ENCODE results near the gene HRH2.
"Not testable (repeated sequence)": the region's sequence is repeated elsewhere in the genome, so short reads cannot be mapped to it uniquely, and the experiment has no call there.

HRH2 gene, protein sequence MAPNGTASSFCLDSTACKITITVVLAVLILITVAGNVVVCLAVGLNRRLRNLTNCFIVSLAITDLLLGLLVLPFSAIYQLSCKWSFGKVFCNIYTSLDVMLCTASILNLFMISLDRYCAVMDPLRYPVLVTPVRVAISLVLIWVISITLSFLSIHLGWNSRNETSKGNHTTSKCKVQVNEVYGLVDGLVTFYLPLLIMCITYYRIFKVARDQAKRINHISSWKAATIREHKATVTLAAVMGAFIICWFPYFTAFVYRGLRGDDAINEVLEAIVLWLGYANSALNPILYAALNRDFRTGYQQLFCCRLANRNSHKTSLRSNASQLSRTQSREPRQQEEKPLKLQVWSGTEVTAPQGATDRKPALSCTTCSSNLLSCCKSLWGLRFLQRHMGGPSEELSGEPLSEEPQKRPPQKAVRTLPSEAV

DNA sequence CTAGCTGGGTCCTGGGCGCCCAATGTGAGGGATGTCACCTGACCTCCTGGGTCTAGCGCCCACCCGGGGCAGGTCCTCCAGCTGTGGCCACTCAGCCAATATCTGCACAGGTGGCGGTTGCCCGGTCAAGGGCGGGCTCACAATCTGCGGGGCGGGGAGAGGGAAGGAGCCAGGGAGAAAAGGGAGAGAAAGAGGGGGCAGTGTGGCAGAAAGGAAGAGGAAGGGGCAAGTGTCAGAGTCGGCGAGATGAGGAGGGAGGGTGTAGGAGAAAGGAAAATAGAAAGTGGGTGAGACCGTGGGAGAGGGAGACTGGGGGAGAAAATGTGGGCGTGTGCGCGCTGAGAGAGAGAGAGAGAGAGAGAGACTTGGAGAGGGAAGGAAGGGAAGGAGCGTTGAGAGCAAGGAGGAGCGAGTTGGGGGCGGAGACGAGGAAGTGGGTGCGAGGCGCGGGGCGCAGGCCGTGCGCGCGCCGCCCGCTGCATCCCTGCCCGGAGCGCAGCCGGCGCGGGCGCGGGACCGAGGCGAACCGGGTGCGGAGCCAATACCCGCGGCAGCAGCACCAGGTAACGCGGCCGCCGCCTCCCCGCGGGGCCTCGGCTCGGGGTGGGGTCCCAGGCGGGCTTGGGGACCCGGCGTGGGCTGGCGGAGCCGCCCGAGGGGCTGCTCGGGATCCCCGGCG lies at the start of gene HRH2:
HRH2 (plus strand) TSS at position 479 of the 679 bp plus-strand sequence. CDS start 25,163 bp downstream, outside the sequence.
- DNase-seq (ENCODE audit: low read depth in 3 of 3): peak; percentile 26 to 34 (median 32)

DNA sequence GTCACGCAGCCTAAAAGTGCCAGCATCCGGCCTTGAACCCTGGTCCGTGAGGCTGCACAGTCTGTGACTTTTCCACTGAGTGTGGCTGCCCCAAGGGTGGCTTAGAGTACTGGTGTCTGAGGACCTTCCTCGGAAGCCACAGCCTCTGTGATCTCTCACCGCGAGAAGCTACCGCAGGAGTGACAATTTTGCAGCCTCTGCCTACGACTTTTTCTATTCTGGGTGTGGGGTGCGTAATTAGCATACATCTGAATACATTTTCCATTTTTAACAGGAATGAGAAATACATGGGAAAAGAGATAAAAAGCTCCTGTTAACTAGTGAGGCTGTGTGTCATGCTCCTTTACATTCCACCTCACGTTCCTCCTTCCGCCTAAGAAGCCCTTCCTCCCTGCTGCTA lies 48.3 kb upstream of the HRH2 start:
- DNase-seq (ENCODE audit: low read depth in 3 of 3): no peak

DNA sequence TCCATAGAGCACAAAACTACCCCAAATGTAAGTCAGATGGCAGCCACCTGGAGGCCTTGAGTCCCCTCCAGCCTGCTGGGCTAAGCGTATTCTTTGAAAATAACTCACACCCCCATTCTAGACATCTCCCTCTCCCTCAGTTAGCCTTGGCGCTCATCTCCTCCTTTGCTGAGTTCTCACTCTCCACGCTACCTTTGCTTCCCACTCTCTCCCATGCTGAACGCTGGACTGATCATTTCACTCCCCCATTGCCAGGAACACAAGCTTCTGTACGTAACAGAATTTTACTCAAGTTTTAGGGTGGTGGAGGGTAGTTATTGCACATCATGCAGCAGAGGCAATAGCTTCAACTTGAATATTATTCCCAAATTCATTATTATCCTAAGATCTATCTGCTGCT lies 47.5 kb upstream of the HRH2 start:
- DNase-seq (ENCODE audit: low read depth in 3 of 3): no peak

DNA sequence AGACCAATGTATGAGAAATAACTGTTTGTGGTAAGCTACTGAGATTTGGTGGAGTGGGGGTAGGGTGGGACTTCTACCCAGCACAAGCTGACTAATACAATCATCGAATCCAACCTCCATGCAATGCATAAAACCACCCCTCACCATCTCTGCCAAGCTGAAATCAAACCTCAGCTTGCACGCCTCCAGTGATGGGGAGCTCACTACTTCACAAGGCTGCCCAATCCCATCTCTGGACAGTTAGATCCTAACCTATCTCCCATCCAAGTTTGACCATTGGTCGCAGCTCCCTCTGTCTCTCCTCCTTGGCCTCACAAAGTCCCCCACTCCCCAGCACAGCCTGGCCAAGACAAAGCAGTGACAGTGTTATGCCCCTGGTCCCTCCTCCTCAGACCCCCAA lies 47.0 kb upstream of the HRH2 start:
- no peak for DNase-seq (ENCODE audit: low read depth in 3 of 3)

DNA sequence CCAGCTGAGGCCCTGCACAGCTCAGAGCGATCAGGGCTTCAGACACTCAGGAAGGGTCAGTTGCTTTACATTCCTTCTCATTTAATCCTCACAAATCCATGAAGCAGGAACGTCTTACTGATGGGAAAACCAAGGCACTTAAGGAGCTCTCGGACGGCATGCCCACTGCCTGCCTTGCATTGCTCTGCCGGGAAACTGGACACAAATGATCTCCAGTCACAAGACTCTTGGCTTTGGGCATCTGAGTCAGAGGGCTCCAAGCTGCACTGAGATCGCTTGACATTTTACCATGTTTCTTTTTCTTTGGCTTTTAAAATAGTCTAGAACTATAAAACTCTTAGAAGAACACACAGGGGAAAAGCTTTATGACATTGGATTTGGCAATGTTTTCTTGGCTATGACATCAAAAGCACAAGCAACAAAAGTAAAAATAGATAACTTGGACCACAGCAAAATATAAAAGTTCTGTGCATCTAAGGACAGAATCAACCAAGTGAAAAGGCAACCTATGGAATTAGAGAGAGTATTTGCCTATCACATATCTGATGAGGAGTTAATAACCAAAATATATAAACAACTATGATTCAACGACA lies 43.6 kb upstream of the HRH2 start:
- DNase-seq (ENCODE audit: low read depth in 3 of 3): no peak

DNA sequence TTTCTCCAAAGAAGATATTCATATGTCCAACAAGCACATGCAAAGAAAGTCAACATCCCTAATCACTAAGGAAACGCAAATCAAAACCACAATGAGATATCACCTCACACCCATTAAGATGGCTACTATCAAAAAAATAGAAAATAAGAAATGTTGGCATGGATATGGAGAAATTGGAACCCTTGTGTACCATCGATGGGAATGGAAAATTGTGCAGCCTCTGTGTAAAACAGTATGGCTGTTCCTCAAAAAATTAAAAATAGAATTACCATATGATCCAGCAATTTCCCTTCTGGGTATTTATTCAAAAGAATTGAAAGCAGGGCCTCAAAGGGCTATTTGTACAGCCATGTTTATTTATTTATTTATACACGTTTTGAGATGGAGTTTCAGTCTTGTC lies 43.0 kb upstream of the HRH2 start:
- no peak for DNase-seq (ENCODE audit: low read depth in 3 of 3)

DNA sequence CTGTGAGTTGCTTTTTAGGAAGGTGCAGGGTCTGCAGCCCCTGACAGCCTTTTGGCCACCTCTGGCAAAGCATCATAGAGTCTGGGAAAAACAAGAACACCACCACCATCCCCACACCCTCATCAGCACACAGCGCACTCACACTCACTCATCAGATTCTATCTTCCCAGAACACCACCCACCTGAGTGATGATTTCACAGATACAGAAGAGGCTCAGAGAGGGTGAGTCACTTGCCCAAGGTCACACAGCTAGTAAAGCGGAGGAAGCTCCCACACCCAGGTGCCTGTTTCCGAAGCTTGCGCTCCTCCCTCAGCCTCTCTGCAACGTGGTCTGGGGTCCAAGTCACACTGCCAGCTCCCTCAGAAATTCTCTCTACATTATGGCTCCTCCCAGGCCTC lies 41.8 kb upstream of the HRH2 start:
- DNase-seq (ENCODE audit: low read depth in 3 of 3): no peak

DNA sequence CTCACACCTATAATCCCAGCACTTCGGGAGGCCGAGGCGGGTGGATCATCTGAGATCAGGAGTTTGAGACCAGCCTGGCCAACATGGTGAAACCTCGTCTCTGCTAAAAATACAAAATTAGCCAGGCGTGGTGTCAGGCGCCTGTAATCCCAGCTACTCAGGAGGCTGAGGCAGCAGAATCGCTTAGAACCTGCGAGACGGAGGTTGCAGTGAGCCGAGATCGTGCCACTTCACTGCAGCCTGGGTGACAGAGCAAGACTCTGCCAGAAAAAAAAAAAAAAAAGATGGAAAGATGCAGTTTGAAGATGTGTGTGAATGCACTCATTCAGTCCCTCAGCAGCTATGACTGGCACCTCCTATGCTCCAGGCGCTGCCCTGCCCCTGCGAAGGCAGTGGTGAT lies 41.3 kb upstream of the HRH2 start:
- DNase-seq (ENCODE audit: low read depth in 3 of 3): not testable (repeated sequence)

DNA sequence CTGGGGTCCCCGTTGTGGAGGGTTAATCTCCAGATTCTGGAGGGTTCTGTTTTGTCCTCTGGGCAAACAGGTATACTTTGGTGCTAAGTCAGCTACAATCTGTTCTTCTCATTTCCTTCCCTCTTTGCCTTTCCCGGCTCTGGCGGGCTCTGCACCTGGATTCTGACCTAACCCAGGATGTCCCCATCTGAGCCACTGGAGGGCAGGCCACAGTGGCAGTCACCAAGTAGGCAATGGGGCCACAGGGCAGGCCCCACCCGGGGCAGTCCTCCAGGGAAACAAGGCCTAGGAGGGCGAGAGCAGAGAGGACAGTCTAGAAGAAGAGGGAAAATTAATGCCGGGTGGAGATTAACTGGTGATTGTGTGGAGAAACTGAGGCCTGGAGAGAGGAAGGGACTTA lies 40.4 kb upstream of the HRH2 start:
- DNase-seq (ENCODE audit: low read depth in 3 of 3): no peak

DNA sequence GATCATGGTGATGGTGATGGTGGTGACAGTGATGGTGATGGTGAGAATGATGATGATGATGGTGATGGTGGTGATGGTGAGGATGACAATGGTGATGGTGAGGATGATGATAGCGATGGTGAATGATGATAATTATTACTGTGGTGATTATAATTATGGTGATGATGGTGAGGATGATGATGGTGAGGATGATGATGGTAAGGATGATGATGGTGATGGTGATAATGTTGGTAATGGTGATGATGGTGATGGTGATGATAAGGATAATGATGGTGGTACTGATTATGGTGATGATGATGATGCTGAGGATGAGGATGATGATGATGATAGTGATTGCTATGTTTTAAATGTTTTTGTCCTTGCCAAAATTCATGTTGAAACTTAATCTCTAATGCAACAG lies 37.3 kb upstream of the HRH2 start:
- no peak for DNase-seq (ENCODE audit: low read depth in 3 of 3)

DNA sequence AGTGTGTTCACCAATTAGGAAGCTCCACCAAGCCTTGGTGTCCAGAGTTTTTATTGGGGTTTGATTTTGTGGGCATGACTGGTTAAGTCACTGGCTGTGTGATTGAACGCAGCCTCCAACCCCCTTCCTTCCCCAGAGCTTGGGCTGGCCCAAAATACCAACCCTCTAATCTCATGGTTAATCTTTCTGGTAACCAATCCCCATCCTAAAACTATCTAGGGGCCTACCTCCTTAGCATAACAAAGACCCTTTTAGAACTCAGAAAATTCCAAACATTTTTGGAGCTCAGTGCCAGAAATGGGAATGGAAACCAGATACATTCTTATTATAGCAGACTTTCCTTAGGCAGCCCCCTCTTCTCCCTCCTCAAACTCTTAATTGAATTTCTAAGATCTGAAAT lies 35.9 kb upstream of the HRH2 start:
- no peak for DNase-seq (ENCODE audit: low read depth in 3 of 3)

DNA sequence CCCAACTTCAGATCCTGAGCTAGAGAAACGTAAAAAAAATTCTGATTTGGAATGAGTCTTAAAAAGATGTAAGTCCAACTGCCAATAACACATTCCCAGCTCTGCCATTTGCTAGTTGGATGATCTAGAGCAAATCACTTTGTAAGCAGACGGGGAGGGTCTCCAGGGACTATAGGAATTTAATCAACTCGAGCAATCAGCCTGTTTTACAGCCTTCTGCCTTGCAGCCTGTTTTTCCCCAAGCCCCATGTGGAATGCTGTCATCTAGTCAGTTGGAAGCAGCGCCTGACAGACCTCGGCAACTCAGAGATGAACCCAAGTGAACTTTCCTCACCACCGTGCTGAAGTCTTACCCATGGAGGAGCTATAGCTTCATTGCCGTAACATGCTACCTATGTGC lies 34.8 kb upstream of the HRH2 start:
- no peak for DNase-seq (ENCODE audit: low read depth in 3 of 3)

DNA sequence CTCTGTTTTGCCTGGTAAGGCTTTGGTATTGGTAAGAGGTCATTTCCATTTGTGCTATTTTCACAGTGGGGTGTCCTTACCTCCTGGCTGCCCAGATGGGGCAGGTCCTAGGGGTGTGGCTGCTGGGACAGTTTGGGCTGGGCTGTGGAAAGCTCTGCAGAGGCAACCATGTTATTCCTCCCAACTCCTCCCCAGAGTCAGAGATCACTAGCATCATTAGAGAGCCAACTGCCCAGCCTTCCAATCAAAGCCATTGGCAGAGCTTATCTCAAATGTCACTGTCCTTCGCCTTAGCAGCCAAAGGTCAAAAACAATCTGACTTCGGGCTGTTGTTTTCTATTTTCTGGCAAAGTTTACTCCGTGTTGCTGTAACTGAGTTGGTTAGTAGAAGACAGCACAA lies 33.6 kb upstream of the HRH2 start:
- no peak for DNase-seq (ENCODE audit: low read depth in 3 of 3)

DNA sequence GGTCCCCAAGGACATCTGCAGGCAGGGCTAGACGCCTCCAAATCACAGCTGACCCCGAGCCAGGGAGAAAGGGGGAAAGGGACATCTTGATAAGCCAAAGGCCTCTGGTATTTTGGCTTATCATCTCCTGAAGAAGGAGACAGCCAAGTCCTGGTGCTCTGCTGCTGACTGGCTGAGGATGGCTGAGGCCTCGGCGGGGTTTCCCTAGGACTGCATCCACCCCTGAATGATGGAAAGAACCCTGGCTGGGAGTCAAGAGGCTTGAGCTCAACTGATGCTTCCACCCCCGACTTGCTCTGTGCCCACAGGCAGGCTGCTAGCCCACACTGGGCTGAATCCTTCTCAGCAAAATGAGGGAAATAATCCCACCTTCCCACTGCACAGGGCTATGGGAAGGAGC lies 30.9 kb upstream of the HRH2 start:
- no peak for DNase-seq (ENCODE audit: low read depth in 3 of 3)

DNA sequence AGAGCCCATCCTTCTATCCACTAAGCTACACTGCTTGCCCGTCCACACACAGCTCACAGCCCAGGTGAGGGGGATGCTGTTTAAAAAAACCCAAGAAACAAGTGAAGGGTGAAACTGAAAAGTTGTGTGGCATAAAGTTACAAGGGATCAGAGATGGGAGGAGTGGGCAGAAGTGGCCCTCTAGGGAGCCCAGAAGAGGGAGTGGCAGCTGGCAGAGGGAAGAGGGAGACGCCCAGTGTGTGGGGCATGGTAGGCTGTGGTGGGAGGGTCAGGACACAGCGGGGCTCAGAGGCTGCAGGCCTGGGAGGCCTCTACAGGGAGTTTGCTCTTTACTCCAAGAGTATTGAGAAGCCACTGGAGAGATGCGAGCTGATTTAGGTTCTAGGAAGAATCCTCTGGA lies 30.1 kb upstream of the HRH2 start:
- no peak for DNase-seq (ENCODE audit: low read depth in 3 of 3)

DNA sequence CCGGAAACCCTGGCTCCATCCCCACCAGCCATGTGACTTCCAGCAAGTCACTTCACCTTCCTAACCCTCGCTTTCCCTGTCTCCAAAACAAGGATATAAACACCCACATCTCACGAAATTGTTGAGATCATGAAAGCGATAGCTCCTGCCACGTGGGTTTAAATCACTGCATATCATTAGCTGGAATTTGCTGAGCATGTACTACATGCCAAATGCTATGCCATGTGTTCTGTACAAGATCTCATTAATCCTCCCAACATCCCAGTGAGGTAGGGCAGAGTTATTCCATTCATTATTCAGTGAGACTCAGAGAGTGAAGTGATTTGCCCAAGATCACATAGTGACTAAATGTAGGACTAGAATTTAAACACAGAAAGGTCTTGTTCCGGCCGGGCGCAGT lies 29.2 kb upstream of the HRH2 start:
- DNase-seq (ENCODE audit: low read depth in 3 of 3): no peak

DNA sequence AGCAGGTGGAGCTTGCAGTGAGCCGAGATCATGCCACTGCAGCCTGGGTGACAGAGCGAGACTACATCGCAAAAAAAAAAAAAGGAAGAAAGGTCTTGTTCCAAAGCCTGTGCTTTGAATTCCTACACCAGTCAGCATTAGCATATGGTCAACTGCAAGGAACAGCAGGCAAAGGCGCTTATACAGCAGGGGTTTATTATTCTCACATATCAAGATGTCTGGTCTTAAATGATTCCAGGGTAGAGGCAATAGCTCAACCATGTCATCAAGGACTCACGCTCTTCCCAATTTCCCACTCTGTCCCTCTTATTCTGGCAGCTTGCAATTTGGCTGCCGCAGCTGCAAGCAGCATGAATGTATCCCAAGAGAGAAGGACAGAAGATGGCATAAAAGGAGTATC lies 28.6 kb upstream of the HRH2 start:
- no peak for DNase-seq (ENCODE audit: low read depth in 3 of 3)

DNA sequence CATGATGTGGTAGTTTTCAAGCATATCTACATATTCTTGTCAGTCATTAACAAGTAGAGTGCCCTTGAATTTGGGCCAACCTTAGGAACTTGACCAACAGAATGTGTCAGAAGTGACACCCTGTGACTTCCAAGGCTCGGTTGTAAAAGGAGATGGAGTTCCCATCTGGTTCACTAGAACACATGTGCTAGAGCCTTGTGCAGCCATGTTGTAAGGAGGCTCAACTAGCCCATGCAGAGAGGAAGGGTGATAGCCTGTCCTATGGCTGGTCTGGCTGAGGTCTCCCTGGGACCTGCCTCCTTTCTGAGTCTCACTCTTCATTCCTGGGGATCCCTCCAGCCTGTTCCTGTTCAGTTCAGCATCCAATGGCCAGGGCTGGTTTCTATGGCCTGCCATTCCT lies 28.1 kb upstream of the HRH2 start:
- no peak for DNase-seq (ENCODE audit: low read depth in 3 of 3)

DNA sequence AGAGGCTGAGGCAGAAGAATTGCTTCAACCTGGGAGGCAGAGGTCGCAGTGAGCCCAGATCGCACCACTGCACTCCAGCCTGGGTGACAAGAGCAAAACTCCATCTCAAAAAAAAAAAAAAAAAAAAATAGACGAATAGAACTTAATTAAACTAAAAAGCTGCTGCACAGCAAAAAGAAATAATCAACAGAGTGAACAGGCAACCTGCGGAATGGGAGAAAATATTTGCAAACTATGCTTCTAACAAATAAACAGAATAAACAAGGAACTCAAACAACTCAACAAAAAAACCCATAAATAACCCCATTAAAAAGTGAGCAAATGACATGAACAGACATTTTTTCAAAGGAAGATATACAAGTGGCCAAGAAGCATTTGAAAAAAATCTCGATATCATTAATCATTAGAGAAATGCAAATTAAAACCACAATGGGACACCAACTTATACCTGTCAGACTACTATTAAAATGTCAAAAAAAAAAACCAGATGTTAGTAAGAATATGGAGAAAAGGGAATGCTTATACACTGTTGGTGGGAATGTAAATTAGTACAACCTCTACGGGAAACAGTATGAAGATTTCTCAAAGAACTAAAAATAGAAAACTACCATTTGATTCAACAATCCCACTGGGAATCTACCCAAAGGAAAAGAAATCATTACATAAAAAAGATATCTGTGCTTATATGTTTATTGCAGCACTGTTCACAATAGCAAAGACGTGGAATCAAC lies 21.9 kb upstream of the HRH2 start:
- DNase-seq (ENCODE audit: low read depth in 3 of 3): no peak

DNA sequence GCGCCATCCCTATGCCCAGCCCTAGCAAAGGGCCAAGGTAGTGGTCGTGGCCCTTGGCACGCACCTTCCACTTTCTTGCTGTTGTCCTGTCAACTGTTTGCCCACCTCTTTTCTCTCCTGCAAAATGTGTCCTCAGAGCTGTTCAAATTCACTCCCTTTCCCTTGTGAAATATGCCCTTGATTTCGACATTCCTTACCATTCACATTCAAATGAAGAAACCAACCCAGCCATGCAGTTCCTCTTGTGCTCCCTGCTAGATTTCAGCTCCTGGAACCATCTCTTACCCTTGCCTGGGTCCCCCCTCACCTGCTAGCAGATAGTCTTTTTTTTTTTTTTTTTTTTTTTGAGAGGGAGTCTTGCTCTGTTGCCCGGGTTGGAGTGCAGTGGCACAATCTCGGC lies 19.6 kb upstream of the HRH2 start:
- no peak for DNase-seq (ENCODE audit: low read depth in 3 of 3)

DNA sequence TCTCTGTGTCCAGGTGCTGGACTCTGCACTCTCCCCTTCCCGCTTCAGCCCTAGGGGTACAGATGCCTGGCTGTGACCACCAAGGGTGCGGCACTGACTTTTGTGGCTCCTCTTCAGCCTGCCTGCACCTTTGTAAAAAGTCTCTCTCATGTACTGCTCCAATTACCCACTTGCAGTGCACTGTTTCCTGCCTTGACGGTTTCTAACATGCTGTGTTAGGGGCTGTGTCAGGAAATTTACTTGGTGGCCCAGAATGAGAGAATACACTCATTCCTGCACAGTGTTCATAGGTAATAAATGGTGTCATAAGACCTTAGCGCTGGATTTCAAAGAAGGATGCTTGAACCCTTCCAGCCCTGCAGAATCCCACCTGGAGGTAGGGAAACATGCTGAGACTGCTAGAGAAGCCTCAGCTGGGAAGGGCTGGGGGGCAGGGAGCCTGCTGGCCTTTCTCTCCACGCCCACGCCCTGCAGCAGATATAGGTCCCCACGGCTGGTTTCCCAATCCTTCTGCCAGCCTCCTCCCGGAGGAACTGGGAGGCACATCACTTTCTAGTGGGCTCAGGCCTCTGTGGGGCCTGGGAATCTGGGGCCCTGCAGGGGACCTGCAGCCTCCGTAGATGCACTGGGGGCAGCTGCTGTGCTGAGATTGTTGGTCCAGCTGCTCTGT lies 17.6 kb upstream of the HRH2 start:
- DNase-seq (ENCODE audit: low read depth in 3 of 3): no peak

DNA sequence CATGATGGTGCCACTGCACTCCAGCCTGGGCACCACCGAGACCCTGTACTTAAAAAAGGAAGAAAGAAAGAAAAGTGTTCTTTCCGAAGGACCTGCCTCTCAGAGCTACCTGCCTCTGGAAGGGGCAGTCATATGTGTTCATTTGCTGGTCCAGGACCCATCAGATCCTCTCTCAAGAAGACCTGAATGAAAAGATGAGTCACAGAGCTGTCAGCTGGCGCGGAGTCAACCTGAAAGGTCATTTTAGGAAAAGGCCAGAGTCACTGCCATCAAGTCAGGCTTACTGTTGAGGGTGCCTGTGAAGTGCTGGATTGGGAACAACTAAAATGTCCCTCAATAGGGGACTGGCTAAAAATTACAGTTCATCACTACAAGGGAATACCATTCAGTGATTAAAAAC lies 14.9 kb upstream of the HRH2 start:
- DNase-seq (ENCODE audit: low read depth in 3 of 3): no peak

Measured in stimulated activated CD4-positive, alpha-beta T cell treated with anti-CD3 and anti-CD28 coated beads, TNF-alpha, amount 100 ng/mL, for 4 hours (primary cell).